Tongue (tissue), 2 donors: ENCODE data around the gene MRPL42. TPM values are rescaled to one million over a fixed set of nuclear protein-coding genes. Genes with fewer than 3 reads are reported as not detected.

Experiments used
- DNase-seq: peaks from one replicate; pipeline ENCODE4 v3.0.0-alpha.2; 2015
- total RNA-seq: library from RNA; depleted of rRNA; stranded (reverse); fragments of >200 nt; gene quantifications from one replicate; pipeline ENCODE4 v1.2.3, GENCODE V29; 2014

Gene MRPL42
- total RNA-seq, 1 donor from 2014 or later: 58.8 TPM

- DNase-seq: no peak
Measured at GRCh38 chr12:93500667-93501066, 33.4 kb downstream of the MRPL42 start.

GRCh38 chr12:93502802-93503623 is 35.7 kb downstream of the MRPL42 start:
- peak; percentile 67 for DNase-seq

GRCh38 chr12:93507165-93507564 is 39.9 kb downstream of the MRPL42 start:
- no peak for DNase-seq

DNA sequence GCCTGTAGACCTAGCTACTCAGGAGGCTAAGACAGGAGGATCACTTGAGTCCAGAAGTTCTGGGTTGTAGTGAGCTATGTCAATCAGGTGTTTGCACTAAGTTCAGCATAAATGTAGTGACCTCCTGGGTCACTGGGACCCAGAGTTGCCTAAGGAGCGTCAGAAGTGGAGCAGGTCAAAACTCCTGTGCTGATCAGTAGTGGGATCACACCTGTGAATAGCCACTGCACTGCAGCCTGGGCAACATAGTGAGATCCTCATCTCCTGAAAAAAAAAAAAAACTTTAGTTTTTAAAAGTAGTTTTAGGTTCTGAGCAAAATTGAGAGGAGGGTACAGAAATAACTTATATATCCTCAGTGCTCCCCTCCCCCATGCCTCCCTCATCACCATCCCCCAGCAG is 42.2 kb downstream of the MRPL42 start:
- DNase-seq: no peak

DNA sequence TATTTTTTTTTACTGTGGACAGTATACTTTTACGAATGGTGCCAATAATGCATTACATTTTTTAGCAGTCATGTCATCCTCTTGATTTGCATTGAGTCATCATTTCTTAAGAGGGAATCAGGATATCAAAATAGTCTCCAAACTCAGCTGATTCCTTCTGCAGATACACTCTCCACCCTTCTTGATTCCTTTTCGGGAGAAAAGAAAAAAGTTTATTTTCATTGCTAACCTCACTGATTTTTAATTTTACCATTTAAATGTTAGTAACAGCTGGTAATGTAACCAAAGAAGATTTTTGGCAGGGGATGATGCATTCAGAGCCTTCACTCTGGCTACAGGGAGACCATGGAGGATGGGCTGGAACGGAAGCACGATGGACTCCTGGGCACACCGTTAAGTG is 47.5 kb downstream of the MRPL42 start:
- DNase-seq: no peak

- DNase-seq: no peak
Measured at GRCh38 chr12:93518725-93519124, 51.4 kb downstream of the MRPL42 start.

DNA sequence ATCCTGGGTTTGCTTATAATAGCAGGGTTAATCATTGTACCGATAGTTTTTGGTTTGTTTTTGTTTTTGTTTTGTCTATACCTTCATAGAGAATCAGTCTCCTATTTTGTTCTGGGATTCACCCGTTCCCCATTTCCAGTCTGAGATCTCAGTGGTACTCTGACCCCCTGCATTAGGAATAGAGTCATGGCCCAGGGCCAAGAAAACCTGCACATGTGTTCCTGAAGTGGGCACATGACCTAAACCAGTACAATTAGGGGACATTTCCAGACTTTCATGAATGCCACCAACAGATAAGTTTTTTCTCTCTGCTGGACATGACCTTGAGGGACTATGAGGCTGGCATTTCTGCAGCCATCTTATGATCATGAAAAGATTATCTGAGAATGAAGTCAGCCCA is 52.5 kb downstream of the MRPL42 start:
- no peak for DNase-seq

GRCh38 chr12:93520454-93520853 is 53.1 kb downstream of the MRPL42 start:
- no peak for DNase-seq

DNA sequence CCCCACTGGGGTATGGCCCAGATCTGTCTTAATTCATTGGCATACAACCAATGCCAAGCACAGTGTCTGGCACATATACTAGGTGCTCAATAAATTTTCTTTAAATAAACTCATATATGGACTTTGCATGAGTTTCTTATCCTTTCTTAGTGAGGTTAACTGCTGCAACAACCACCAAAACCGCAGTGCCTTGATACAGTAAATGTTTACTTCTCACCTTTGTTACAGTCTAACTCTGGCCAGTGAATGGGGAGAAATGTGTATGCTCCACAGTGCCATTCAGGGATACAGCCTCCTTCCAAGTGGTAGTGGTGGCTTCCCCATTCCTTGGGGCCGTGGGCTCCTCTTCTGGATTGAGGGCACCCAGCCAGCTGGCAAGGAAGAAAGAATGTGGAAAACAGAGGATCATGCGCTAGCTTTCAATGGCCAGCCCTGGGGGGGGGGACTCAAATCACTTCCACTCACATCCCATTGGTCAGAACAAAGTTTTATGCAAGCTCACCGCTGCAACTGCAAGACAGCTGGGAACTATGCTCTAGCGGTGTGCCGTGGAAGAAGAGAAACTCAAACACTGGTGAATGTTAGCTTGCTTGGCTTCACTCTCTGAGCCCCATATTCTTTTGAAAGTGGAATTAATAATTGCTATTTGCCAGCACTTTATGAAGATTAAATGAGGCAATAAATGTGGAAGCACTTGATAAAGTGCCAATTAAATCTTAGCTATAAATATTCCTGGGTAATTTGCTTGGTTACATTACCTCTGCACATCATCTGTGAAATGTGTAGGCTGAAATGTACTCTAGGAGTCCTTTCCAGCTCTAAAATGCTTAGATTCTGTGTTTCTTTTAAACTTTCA is 54.1 kb downstream of the MRPL42 start:
- peak; percentile 33 for DNase-seq

- DNase-seq: no peak
Measured at GRCh38 chr12:93524386-93525133, 57.2 kb downstream of the MRPL42 start.

- no peak for DNase-seq
Measured at GRCh38 chr12:93526786-93527428, 59.6 kb downstream of the MRPL42 start.

DNA sequence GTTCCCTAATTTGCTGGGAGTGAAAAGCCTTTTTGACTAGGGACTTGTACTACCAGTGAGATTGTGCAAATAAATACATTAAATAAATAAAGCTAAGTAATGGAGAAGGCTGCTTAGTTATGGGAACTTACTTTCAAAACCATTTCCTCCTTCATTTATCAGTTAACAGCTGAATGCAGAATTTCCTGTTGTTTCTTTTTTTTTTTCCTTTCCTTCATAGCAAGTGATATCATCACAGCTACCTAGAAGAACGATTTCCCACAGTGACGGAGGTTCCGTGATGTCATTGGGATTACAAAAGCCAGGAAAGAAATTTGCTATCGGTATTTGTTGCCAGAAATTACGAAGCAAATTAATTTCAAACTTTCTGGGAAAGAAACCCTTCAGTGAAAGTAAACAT is 63.0 kb downstream of the MRPL42 start:
- no peak for DNase-seq

DNA sequence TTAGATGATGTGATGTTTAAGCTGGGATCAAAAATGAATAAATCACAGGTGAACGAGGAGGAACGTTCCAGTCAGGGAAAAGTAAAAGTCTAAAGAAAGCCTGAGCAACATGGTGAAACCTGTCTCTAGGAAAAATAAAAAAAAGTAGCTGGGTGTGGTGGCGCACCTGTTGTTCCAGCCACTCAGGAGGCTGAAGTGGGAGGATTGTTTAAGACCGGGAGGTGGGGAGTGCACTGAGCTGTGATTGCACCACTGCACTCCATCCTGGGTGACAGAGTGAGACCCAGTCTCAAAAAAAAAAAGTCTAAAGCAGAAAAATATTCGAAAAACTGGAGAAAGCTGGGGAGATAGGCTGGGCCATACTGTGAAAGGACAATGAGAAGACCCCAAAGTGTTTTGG is 66.0 kb downstream of the MRPL42 start:
- no peak for DNase-seq

DNA sequence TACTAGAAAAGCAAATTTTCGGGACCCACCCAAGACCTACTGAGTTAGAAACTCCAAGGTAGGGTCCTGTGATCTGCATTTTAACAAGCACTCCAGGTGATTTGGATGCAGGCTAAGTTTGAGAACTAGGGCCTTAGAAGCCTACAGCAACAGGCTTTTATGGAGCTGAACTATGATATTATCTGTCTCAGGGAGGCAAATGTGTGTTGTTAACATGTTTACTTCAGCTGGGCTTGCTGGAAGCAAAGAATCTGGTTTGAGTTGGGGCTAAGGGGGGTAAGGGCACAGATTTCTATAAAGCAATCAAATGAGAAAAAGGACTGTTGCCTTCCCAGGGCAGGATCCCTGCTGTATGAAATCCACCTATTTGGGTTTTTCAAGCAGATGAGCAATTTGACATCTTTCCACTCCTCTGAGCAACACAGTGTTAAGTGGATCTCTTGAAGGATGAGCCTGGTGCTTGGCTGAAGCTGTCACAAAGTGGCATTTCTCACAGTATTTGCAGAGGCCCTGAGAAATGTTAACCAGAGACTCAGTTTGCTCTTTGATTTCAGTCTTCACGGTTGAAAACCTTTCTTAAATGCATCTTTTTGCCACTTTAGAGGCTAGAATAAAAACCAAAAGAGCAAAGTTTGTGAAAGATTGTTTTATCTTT is 68.9 kb downstream of the MRPL42 start:
- no peak for DNase-seq

GRCh38 chr12:93536766-93537488 is 69.6 kb downstream of the MRPL42 start:
- peak; percentile 47 for DNase-seq

- DNase-seq: no peak
Measured at GRCh38 chr12:93537769-93538168, 70.5 kb downstream of the MRPL42 start.

DNA sequence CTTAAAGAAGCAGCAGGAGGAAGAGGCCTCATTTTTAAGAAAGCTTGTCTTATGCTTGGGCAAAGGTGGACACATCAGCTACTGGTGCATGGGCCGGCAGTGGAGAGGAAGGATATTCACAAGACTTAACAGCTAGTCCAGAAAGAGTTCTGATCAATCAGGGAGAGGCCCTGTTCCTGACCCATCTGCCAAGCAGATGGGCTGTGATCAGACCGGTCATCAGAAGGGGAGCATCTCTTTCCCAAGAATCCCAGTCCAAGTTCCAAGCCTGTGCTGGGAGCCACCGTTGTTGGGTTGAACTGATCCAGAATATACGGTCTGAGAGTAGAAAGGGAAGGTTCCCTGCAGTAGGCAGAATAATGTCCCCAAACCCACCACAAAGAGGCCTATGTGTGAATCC is 72.5 kb downstream of the MRPL42 start:
- DNase-seq: no peak

DNA sequence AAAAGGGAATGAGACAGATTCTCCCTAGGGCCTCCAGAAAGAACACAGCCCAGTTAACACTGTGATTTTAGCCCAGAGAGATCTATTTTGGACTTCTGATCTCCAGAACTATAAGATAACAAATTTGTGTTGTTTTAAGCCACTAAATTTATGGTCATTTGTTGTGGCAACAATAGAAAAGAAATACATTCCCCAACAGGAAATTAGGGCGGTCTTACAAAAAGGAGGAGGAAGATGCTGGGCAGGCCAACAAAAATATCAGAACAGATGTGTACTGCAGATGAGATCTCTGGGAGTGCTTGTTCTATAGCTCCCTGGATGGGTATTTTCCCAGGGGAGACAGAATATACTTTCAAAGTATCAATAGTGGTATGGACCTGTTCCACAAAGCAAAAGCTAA is 73.2 kb downstream of the MRPL42 start:
- no peak for DNase-seq

DNA sequence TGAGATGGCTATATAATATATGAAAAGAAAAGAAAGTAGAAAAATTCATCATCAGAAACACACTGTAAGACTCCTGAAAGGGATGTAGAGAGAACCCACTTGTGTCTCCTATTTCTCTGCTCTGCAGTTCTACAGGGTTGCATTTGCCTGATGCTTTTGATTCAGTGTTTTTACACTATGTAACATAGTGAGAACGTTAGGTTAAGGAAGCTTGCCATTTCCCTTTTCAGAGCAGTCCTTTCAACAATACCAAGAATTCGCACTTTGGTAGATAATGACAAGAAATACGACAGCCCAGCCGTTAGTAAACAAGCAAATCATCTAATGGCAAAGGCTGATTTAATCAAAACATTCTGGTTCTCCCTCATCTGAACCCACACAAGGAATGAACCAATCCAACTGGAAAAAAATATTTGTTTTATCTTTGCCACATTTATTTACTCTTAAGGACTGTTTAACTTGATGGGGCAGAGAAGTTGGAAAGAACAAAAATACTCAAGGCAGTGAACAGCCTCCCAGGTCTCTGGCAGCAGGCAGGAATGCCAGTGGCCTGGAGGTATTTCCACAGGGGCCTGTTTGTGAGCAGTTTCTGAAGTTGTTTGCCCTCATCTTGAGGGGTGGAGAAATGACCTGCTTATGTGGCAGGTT is 74.4 kb downstream of the MRPL42 start:
- no peak for DNase-seq

DNA sequence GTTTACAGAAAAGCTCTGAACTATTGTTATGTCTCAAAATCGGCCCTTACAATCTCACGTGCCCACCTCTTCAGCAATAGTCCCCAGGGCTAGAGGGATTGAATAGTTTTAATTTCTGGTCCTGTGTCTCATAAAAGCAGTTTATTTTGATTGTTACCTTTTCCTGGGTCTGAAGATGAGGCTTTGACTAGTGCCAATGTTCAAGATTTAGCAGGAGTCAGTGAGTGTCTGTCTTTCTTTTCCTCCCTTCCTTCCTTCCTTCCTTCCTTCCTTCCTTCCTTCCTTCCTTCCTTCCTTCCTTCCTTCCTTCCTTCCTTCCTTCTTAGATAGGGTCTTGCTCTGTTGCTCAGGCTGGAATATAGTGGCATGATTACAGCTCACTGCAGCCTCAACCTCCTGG is 80.5 kb downstream of the MRPL42 start:
- no peak for DNase-seq
